ENCODE data around the gene ADGRL1. TPM values are rescaled to one million over a fixed set of nuclear protein-coding genes. Genes with fewer than 3 reads are reported as not detected.
"Not testable (repeated sequence)": the region's sequence is repeated elsewhere in the genome, so short reads cannot be mapped to it uniquely, and the experiment has no call there.

ADGRL1 gene
- total and polyA plus RNA-seq, 8 donors: 6.0 to 24.5 (median 13.3) TPM

- no peak overlapping the region for H3K4me3 ChIP-seq
- peaks cover 0 to 15% (median 5%) of the 10 kb centered on the region in 3 donors for H3K27me3 ChIP-seq
- peaks cover 0 to 22% (median 16%) of the 10 kb centered on the region in 4 donors for H3K4me1 ChIP-seq
- DNase-seq: no peak
- TF ChIP-seq EP300 (IDR thresholded peaks at IDR 0.05) (no peak), POLR2AphosphoS5 (IDR thresholded peaks at IDR 0.05) (no peak), CTCF (IDR thresholded peaks at IDR 0.05) (no peak), POLR2A (IDR thresholded peaks at IDR 0.05) (no peak)
- no peaks in the 10 kb centered on the region for H3K36me3 ChIP-seq
- H3K27ac ChIP-seq: no peak overlapping the region
- WGBS, 5 donors: 93 to 98% (median 94%) methylated on average over 2 of the region's 2 CpGs
- intact Hi-C loops (cut with DNase I; ENCODE audit: low total_unique reads): no loop called here
- no peaks in the 10 kb centered on the region for H3K9me3 ChIP-seq
These were observed 8.6 kb upstream of the ADGRL1 start for GRCh38 chr19:14214580-14214979.

- H3K9me3 ChIP-seq; DNase-seq; H3K27ac ChIP-seq; H3K36me3 ChIP-seq; intact Hi-C loops (cut with DNase I; ENCODE audit: low total_unique reads); H3K4me3 ChIP-seq: not testable (repeated sequence)
- Histone ChIP-seq H3K4me1 (peaks cover 6 to 29% (median 23%) of the 10 kb centered on the region in 4 donors), H3K27me3 (peaks cover 0 to 45% (median 16%) of the 10 kb centered on the region in 3 donors)
- 50 to 68% (median 59%) methylated on average over 9 of the region's 9 CpGs for WGBS, 5 donors
These were observed 4.2 kb upstream of the ADGRL1 start for GRCh38 chr19:14210182-14210581.

- intact Hi-C loops (cut with DNase I; ENCODE audit: low total_unique reads); H3K9me3 ChIP-seq; H3K27ac ChIP-seq; H3K36me3 ChIP-seq: not testable (repeated sequence)
- peaks cover 0 to 51% (median 17%) of the 10 kb centered on the region in 3 donors for H3K27me3 ChIP-seq
- 0 to 5% (median 2%) methylated on average over 3 to 40 of the region's 40 CpGs for WGBS, 5 donors
- H3K4me3 ChIP-seq: peak overlapping the region in 1 of 4 donors; percentile 28
- H3K4me1 ChIP-seq: peaks cover 12 to 36% (median 29%) of the 10 kb centered on the region in 4 donors
- peak in 1 of 2 donors; percentile 71 for DNase-seq
These were observed 3.4 kb upstream of the ADGRL1 start for GRCh38 chr19:14209401-14209800.

- H3K9me3 ChIP-seq; H3K4me3 ChIP-seq; H3K27ac ChIP-seq; DNase-seq; intact Hi-C loops (cut with DNase I; ENCODE audit: low total_unique reads); H3K36me3 ChIP-seq: not testable (repeated sequence)
- Histone ChIP-seq H3K4me1 (peaks cover 12 to 41% (median 36%) of the 10 kb centered on the region in 4 donors), H3K27me3 (peaks cover 0 to 51% (median 17%) of the 10 kb centered on the region in 3 donors)
- 30 to 51% (median 37%) methylated on average over 9 of the region's 9 CpGs for WGBS, 5 donors
These were observed 2.5 kb upstream of the ADGRL1 start for GRCh38 chr19:14208496-14208895.

- peak overlapping the region in 2 of 5 donors; percentile 77 to 83 for H3K27ac ChIP-seq
- DNase-seq: peak in 1 of 2 donors; percentile 71
- intact Hi-C loops (cut with DNase I; ENCODE audit: low total_unique reads): not testable (repeated sequence)
These were observed 1.8 kb upstream of the ADGRL1 start for GRCh38 chr19:14207796-14208195.

GRCh38 chr19:14206737-14207726 is 1.1 kb upstream of the ADGRL1 start:
- 0 to 1% (median 1%) methylated on average over 54 to 88 of the region's 89 CpGs for WGBS, 5 donors
- H3K27ac ChIP-seq: peak overlapping the region; percentile 47 to 83 (median 77)

More at GRCh38 chr19:14207796-14208195, 1.8 kb upstream of the ADGRL1 start:
- Histone ChIP-seq H3K4me1 (peaks cover 12 to 48% (median 40%) of the 10 kb centered on the region in 4 donors), H3K4me3 (peak overlapping the region; percentile 56 to 77 (median 72)), H3K27me3 (peaks cover 0 to 51% (median 17%) of the 10 kb centered on the region in 3 donors)
- H3K9me3 ChIP-seq, H3K36me3 ChIP-seq: not testable (repeated sequence)
- 13 to 48% (median 37%) methylated on average over 2 to 7 of the region's 7 CpGs for WGBS, 5 donors

GRCh38 chr19:14206308-14206707 is 339 bp upstream of the ADGRL1 start:
- Histone ChIP-seq H3K27ac (peak overlapping the region in 2 of 5 donors; percentile 79 to 83), H3K4me3 (peak overlapping the region; percentile 72 to 77 (median 74)), H3K4me1 (peaks cover 12 to 54% (median 46%) of the 10 kb centered on the region in 4 donors), H3K27me3 (peaks cover 0 to 51% (median 17%) of the 10 kb centered on the region in 3 donors)
- intact Hi-C loops (cut with DNase I; ENCODE audit: low total_unique reads); H3K9me3 ChIP-seq; H3K36me3 ChIP-seq: not testable (repeated sequence)
- 0 to 1% (median 0%) methylated on average over 6 to 66 of the region's 67 CpGs; no CpG with 5 or more reads in 1 of the 5 donors for WGBS, 5 donors
- DNase-seq: peak in 1 of 2 donors; percentile 70

More at GRCh38 chr19:14206737-14207726, 1.1 kb upstream of the ADGRL1 start:
- intact Hi-C loops (cut with DNase I; ENCODE audit: low total_unique reads); H3K36me3 ChIP-seq; H3K9me3 ChIP-seq: not testable (repeated sequence)
- Histone ChIP-seq H3K4me1 (peaks cover 12 to 49% (median 42%) of the 10 kb centered on the region in 4 donors), H3K27me3 (peaks cover 0 to 51% (median 17%) of the 10 kb centered on the region in 3 donors), H3K4me3 (peak overlapping the region; percentile 56 to 77 (median 72))
- DNase-seq: peak; percentile 92 to 97
- TF ChIP-seq CTCF (IDR thresholded peaks at IDR 0.05): peak in 1 of 7 experiments; percentile 18
- TF ChIP-seq POLR2AphosphoS5 (IDR thresholded peaks at IDR 0.05): peak in 1 of 3 donors; percentile 52

- H3K27me3 ChIP-seq: peaks cover 0 to 39% (median 15%) of the 10 kb centered on the region in 3 donors
- H3K36me3 ChIP-seq; intact Hi-C loops (cut with DNase I; ENCODE audit: low total_unique reads); H3K9me3 ChIP-seq; DNase-seq: not testable (repeated sequence)
- peak overlapping the region; percentile 72 to 77 (median 74) for H3K4me3 ChIP-seq
- 14 to 48% (median 20%) methylated on average over 9 to 28 of the region's 28 CpGs for WGBS, 5 donors
- peaks cover 16 to 69% (median 51%) of the 10 kb centered on the region in 4 donors for H3K4me1 ChIP-seq
- peak overlapping the region in 3 of 5 donors; percentile 14 to 83 (median 79) for H3K27ac ChIP-seq
These were observed 1.1 kb downstream of the ADGRL1 start for GRCh38 chr19:14204676-14205451.

All from stomach (tissue), 9 donors.